ENCODE results near the gene UCP3. TPM values are rescaled to one million over a fixed set of nuclear protein-coding genes. Genes with fewer than 3 reads are reported as not detected.
A peak's percentile ranks its signal among the peaks of the same experiment; 100 is the strongest.

The UCP3 gene
- total RNA-seq, 2 experiments from 2014 or later = 0.69 to 0.73 TPM

DNA sequence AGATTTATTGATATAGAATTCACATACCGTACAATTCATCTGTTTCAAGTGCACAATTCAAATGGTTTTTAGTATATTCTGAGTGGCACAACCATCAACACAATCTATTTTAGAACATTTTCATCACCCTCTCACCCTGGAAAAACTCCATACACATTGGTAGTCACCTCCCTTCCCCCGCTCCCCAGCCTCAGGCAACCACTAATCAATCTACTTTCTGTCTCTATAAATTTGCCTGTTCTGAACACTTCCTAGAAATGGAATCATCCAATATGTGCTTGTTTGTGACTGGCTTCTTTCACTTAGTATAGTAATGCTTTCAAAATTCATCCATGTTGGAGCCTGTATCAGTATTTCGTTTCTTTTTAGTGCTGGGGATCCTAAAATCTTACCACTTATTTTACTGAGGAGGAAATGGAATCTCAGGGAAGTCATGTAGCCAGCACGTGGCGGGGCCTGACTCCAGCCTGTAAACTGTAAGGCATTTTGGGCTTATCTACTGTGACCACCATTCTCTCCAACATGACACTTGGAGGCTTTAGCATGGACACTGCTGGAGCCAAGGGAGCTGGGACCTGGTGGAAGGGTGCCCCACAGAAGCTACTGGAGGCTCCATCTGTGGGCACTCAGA is 905 bp upstream of the UCP3 start:
- intact Hi-C loops (cut with DNase I, micrococcal nuclease) = loop anchor here in 1 of 2 experiments (2.0 kb wide), 1 partner anchor 15 kb away; no protein-coding TSS in a partner anchor
- CTCF ChIA-PET = interaction anchor here (0.7 to 1.0 kb wide), 3 partner anchors 17 to 46 kb away, joined by 3 to 6 read pairs (median 3); no protein-coding TSS in a partner anchor
- ATAC-seq (no peak), DNase-seq (peak; percentile 61)
- Mint-ChIP-seq H3K4me3 (no peak overlapping the region), H3K4me1 (peaks cover 82% of the 10 kb centered on the region), H3K27me3 (no peaks in the 10 kb centered on the region), H3K9me3 (ENCODE audit: low read depth) (no peaks in the 10 kb centered on the region), H3K27ac (peak overlapping the region; percentile 83), H3K36me3 (ENCODE audit: low read depth) (peaks cover 12% of the 10 kb centered on the region)
- POLR2A ChIA-PET = interaction anchor here (0.5 to 5.2 kb wide), 4 partner anchors 15 to 483 kb away, joined by 4 to 35 read pairs (median 16); partner anchors contain the start of gene UCP2

DNA sequence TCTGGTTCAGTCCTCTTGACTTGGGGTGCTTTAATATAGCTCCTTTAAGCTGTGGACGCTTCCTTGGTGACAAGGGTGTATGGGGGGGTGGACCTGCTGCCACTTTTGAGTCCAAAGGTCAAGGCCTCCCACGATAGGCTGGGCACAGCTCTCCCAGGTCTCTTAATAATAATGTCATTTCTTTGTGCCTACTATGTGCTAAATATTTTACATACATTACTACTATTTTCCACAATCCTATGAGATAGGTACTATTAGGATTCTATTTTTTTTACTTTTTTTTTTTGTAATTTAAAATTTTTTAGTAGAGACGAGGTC is 304 bp upstream of the UCP3 start:
- no peak for DNase-seq
- H3K4me1 Mint-ChIP-seq = peaks cover 82% of the 10 kb centered on the region

DNA sequence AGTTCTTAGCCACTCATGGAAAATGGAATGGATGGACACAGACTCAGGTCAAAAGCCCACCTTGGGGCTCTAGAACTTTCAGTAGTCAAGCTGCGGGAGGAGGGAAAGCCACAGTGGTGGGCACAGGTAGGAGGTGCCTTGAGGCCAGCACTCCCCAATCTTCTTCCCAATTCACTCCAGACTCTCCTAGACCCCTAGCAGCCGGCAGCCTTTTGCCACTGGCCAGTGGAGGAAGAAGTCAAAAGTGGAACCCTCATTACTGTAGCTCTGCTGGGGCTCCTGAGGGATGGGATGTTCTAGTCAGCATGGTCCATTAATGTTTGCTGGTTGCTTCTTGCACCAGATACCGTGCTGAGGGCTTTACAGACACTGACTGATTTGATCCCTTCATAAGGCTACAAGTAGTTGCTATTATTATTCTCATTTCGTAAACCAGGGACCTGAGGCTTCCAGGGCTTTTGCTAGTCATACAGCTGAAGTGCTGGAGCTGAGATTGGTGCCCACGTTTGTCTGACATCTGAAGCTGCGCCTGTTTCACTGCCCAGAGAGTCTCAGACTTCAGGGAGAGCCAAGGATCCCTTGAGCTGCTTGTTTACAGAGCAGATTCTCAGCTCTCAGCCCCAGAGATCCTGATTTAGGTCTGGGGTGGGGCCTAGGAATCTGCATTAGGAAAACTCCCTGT is 1.1 kb downstream of the UCP3 start:
- H3K4me3 Mint-ChIP-seq = no peak overlapping the region
- no peak for DNase-seq
- H3K36me3 Mint-ChIP-seq (ENCODE audit: low read depth) = peaks cover 20% of the 10 kb centered on the region
- ChIA-PET CTCF (interaction anchor here (0.6 to 1.6 kb wide), 5 partner anchors 11 to 1187 kb away, joined by 3 to 8 read pairs (median 3); no protein-coding TSS in a partner anchor), POLR2A (interaction anchor here (0.8 to 1.9 kb wide), 2 partner anchors 12 to 25 kb away, joined by 3 to 8 read pairs; partner anchors contain the start of gene UCP2)
- intact Hi-C loops (cut with DNase I, micrococcal nuclease) = no loop called here
- H3K27me3 Mint-ChIP-seq = no peaks in the 10 kb centered on the region
- H3K27ac Mint-ChIP-seq = peak overlapping the region; percentile 23
- no peak for ATAC-seq
- H3K9me3 Mint-ChIP-seq (ENCODE audit: low read depth) = no peaks in the 10 kb centered on the region
- peaks cover 77% of the 10 kb centered on the region for H3K4me1 Mint-ChIP-seq

More for the DNA sequence above, 304 bp upstream of the UCP3 start:
- H3K4me3 Mint-ChIP-seq = no peak overlapping the region
- ChIA-PET CTCF (interaction anchor here (0.9 to 1.6 kb wide), 2 partner anchors 13 to 25 kb away, joined by 3 to 8 read pairs; no protein-coding TSS in a partner anchor), POLR2A (interaction anchor here (1.0 to 1.9 kb wide), 2 partner anchors 14 to 27 kb away, joined by 4 to 8 read pairs; no protein-coding TSS in a partner anchor)
- no peaks in the 10 kb centered on the region for H3K27me3 Mint-ChIP-seq
- peak overlapping the region; percentile 47 for H3K27ac Mint-ChIP-seq
- no peak for ATAC-seq
- H3K9me3 Mint-ChIP-seq (ENCODE audit: low read depth) = no peaks in the 10 kb centered on the region
- peaks cover 12% of the 10 kb centered on the region for H3K36me3 Mint-ChIP-seq (ENCODE audit: low read depth)
- intact Hi-C loops (cut with DNase I, micrococcal nuclease) = no loop called here

DNA sequence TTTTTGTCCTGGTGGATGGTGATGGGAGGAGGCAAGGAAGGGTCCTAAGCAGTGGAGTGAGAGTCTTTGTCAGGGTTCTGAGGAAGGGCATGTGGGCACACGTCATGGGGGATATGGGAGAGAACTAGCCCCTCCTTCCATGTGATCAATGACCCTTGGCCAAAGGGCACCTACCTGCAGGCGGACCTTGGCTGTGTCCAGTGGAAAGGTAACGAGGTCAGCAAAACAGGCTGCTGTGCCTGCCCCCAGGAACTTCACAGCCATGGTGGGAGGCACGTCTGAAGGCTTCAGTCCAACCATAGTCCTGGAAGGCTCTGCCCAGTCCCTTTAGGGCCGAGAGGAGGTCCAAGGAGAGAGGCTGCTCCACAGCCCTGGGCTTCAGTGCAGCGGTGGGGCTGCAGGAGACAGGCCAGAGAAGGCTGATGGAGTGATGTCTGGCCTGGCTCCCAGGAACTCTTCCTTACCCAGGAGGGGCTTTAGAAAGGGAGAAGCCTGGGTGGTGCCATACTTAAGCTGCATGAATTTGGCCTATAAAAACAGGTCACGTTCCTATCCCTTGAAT is 2.1 kb downstream of the UCP3 start:
- ChIA-PET CTCF (no interaction called here), POLR2A (interaction anchor here (0.7 kb wide), 1 partner anchor 1394 kb away, joined by 4 read pairs; no protein-coding TSS in a partner anchor)
- DNase-seq = no peak
- no peaks in the 10 kb centered on the region for H3K27me3 Mint-ChIP-seq
- H3K4me1 Mint-ChIP-seq = peaks cover 68% of the 10 kb centered on the region
- H3K9me3 Mint-ChIP-seq (ENCODE audit: low read depth) = no peaks in the 10 kb centered on the region
- H3K36me3 Mint-ChIP-seq (ENCODE audit: low read depth) = peaks cover 17% of the 10 kb centered on the region
- ATAC-seq = no peak
- no peak overlapping the region for H3K4me3 Mint-ChIP-seq
- intact Hi-C loops (cut with DNase I, micrococcal nuclease) = no loop called here
- peak overlapping the region; percentile 71 for H3K27ac Mint-ChIP-seq

DNA sequence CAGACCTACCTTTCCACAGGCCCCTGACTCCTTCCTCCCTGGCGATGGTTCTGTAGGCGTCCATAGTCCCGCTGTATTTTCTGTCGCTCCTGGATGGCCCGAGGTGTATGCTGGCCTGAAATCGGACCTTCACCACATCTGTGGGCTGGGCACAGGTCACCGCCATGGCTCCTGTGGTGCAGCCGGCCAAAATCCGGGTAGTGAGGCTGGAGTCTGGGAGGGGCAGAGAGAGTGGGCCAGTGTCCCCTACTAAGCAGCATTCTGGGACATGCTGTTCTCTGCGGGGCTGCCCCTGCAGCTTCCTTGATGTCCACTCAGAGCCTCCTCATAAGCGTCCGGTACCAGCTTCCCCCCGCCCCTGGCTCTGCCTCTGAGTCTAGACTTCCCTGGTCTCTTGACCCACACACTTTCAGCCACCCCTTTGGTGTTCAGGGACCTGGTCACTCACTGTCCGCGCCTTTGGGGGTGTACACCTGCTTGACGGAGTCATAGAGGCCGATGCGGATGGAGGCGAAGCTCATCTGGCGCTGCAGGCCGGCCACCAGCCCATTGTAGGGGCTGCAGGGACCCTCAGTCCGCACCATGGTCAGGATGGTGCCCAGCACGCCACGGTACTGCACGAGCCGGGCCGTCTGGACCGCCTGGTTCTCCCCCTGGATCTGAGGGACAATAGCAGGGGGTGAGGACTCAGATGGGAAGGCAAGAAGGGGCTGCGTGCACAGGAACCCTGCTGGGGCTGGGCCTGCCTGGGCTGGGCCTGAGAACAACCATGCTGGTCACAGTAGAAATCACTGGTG is 3.0 kb downstream of the UCP3 start:
- DNase-seq (no peak), ATAC-seq (no peak)
- ChIA-PET CTCF (interaction anchor here (1.3 to 2.0 kb wide), 5 partner anchors 8 to 42 kb away, joined by 3 to 7 read pairs (median 6); no protein-coding TSS in a partner anchor), POLR2A (interaction anchor here (1.0 to 1.5 kb wide), 2 partner anchors 24 to 25 kb away, joined by 6 to 14 read pairs; partner anchors contain the start of gene UCP2)
- intact Hi-C loops (cut with DNase I, micrococcal nuclease) = no loop called here
- peak overlapping the region; percentile 90 for H3K27ac Mint-ChIP-seq
- H3K4me1 Mint-ChIP-seq = peaks cover 61% of the 10 kb centered on the region
- H3K36me3 Mint-ChIP-seq (ENCODE audit: low read depth) = peaks cover 20% of the 10 kb centered on the region
- no peak overlapping the region for H3K4me3 Mint-ChIP-seq
- no peaks in the 10 kb centered on the region for H3K9me3 Mint-ChIP-seq (ENCODE audit: low read depth)
- H3K27me3 Mint-ChIP-seq = no peaks in the 10 kb centered on the region

DNA sequence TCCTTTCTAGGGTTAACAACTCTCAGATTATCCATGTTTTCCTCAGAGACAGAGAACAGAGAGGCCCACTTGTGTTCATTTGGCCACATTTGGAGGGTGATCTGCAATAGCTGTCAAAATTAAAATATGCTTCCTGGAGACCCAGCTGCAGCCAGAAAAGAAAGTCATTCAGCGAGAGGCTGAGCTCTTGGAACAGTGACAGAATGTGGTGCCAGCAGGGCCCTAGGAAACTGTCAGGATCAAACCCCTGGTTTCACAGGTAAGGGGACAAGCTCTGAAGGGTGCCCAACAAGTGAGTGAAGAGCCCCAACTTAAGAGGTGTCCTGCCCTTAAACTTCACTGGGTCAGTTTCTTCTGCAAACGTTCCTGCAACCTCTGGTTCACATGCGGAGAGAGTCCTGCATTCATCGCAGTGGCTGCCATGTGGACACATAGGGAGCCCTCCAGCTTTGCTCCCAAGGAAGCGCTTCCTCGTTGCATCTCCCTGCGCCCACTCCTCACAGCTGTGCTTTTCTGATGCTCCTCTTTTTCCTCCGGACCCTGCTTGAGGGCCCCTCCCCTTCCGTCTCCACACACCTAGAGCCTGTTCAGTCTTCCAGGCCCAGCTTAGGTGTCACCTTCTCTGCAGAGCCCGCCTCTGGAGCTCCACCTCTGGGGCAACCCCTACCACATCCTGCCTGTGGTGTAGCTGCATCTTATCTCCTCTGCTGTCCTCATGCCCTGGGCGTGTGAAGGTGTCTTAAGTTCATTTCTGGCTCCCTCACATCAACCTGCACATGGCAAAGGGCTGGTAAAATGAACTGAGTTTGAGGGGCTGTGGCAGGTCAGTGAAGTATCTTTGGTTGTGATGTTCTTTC is 3.9 kb downstream of the UCP3 start:
- peak; percentile 90 for DNase-seq
- intact Hi-C loops (cut with DNase I, micrococcal nuclease) = no loop called here
- ChIA-PET CTCF (interaction anchor here (0.7 to 2.0 kb wide), 9 partner anchors 9 to 41 kb away, joined by 3 to 7 read pairs (median 5); no protein-coding TSS in a partner anchor), POLR2A (interaction anchor here (0.6 to 1.5 kb wide), 6 partner anchors 9 to 29 kb away, joined by 3 to 14 read pairs (median 7); partner anchors contain the start of gene UCP2)
- peak overlapping the region; percentile 90 for H3K27ac Mint-ChIP-seq
- peaks cover 60% of the 10 kb centered on the region for H3K4me1 Mint-ChIP-seq
- peak; percentile 99 for ATAC-seq
- no peaks in the 10 kb centered on the region for H3K9me3 Mint-ChIP-seq (ENCODE audit: low read depth)
- no peak overlapping the region for H3K4me3 Mint-ChIP-seq
- peaks cover 14% of the 10 kb centered on the region for H3K36me3 Mint-ChIP-seq (ENCODE audit: low read depth)
- H3K27me3 Mint-ChIP-seq = no peaks in the 10 kb centered on the region

DNA sequence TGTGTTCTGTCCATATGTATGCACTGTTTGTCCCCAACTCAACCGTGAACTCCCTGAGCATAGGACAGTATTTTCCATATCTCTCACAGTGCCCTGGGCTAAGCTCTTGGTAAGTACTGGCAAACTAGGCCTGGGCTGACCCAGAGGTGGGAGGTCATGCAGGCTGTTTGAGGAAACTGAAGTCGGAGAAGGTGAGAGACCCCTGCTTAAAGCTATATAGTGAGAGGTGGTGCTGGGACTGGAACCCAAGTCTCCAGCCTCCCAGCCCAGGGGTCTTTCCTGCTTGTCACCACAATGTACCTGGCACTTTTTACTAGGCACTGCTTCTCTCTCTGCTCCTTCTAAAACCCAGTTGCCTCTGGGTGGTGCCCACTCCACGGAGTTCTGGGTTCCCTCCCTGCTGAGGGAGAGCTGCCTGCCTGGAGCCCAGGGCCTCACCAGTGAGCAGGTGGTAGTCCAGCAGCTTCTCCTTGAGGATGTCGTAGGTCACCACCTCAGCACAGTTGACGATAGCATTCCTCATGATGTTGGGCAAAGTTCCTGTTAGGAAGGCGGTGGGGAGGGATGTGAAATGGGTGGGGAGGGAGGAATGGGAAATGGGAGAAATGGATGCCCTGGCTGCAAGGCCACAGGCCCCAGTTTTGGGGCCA is 4.7 kb downstream of the UCP3 start:
- peaks cover 61% of the 10 kb centered on the region for H3K4me1 Mint-ChIP-seq
- peaks cover 14% of the 10 kb centered on the region for H3K36me3 Mint-ChIP-seq (ENCODE audit: low read depth)
- intact Hi-C loops (cut with DNase I, micrococcal nuclease) = no loop called here
- CTCF ChIA-PET = interaction anchor here (0.7 to 2.0 kb wide), 9 partner anchors 9 to 40 kb away, joined by 3 to 7 read pairs (median 5); no protein-coding TSS in a partner anchor
- no peak for ATAC-seq
- H3K27ac Mint-ChIP-seq = peak overlapping the region; percentile 90
- no peaks in the 10 kb centered on the region for H3K9me3 Mint-ChIP-seq (ENCODE audit: low read depth)
- H3K4me3 Mint-ChIP-seq = no peak overlapping the region
- no peaks in the 10 kb centered on the region for H3K27me3 Mint-ChIP-seq
- POLR2A ChIA-PET = interaction anchor here (0.7 to 1.5 kb wide), 4 partner anchors 9 to 29 kb away, joined by 3 to 8 read pairs (median 4); no protein-coding TSS in a partner anchor
- no peak for DNase-seq

DNA sequence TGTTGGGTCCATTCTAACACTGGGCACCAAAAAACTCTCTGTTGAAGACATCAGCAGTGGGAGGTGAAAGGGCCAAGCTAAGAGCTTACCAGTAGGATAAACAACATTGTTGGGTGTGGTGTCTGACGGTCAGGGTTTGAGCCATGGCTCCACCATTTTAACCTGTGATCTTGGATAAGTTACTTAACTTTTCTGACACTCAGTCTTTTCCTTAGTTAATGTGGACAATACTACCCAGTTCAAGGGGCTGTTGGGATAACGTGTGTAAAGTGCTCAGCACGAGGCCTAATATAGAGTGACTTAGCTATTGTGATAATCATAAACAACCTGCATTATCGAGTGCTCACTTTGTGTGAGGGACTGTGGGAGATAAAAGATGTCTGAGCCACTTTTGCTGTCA is 6.1 kb downstream of the UCP3 start:
- intact Hi-C loops (cut with DNase I, micrococcal nuclease) = no loop called here
- ATAC-seq (no peak), DNase-seq (no peak)
- peaks cover 14% of the 10 kb centered on the region for H3K36me3 Mint-ChIP-seq (ENCODE audit: low read depth)
- H3K4me1 Mint-ChIP-seq = peaks cover 55% of the 10 kb centered on the region
- POLR2A ChIA-PET = no interaction called here
- CTCF ChIA-PET = no interaction called here
- no peaks in the 10 kb centered on the region for H3K27me3 Mint-ChIP-seq
- H3K9me3 Mint-ChIP-seq (ENCODE audit: low read depth) = no peaks in the 10 kb centered on the region
- no peak overlapping the region for H3K4me3 Mint-ChIP-seq
- no peak overlapping the region for H3K27ac Mint-ChIP-seq

DNA sequence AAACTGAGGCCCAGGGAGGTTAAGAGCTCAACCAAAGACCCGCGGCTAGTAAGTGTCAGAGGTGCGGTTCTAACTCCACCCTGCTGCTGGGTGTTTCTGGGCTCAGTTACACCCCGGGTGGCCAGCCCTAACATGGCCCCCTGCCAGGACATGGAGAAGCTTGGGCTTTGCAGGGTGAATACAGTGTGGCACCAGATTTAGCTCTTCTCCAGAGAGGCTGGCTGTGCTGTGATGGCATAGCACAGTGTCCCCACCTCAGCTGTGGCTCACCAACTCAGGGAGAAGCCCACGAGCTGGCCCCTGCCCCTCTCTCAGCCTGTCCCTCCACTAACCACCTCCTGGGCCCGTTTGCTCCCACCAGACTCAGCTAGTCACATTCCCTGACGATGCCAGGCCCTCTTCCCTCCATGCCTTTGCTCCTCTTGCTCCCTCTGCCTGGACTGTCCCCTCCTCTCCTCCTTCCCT is 7.0 kb downstream of the UCP3 start:
- Mint-ChIP-seq H3K27ac (peak overlapping the region; percentile 9), H3K9me3 (ENCODE audit: low read depth) (no peaks in the 10 kb centered on the region), H3K4me1 (peaks cover 62% of the 10 kb centered on the region), H3K36me3 (ENCODE audit: low read depth) (peaks cover 14% of the 10 kb centered on the region), H3K4me3 (no peak overlapping the region), H3K27me3 (no peaks in the 10 kb centered on the region)
- ChIA-PET CTCF (no interaction called here), POLR2A (interaction anchor here (0.6 kb wide), 1 partner anchor 31 kb away, joined by 3 read pairs; no protein-coding TSS in a partner anchor)
- intact Hi-C loops (cut with DNase I, micrococcal nuclease) = no loop called here
- no peak for ATAC-seq
- DNase-seq = no peak
